A673 (cell line): ENCODE results near the gene TMEM196. TPM values are rescaled to one million over a fixed set of nuclear protein-coding genes. Genes with fewer than 3 reads are reported as not detected.

Source experiments
- BruUV-seq: library from RNA; stranded (reverse); fragments of 400-500 nt; replicated peaks from 2 replicates; lab custom pipeline; 2021; lab: Mats Ljungman, UMichigan
- CTCF ChIA-PET: fragments of 300-600 bp; sonication (Branson Sonifier 250); formaldehyde crosslinking; loops from one replicate; lab custom pipeline; 2022; ENCODE audit warnings: antibody characterized with exemption; lab: Charles Lee
- POLR2A ChIA-PET: fragments of 300-600 bp; sonication (Branson Sonifier 250); formaldehyde crosslinking; loops from one replicate; lab custom pipeline; 2022; ENCODE audit warnings: antibody characterized with exemption; ENCODE audit not compliant: low non-redundant PET; lab: Charles Lee
- DNase-seq: peaks from one replicate; pipeline ENCODE4 v3.0.0-alpha.2; 2015; ENCODE audit warnings: low spot score
- H3K27ac ChIP-seq: fragments of 200-600 bp; sonication (generic); 2 replicates; pipeline ENCODE4 v1.5.1; 2016; ENCODE audit warnings: mixed run types, low read depth, mild to moderate bottlenecking, mixed read lengths, antibody characterized with exemption, low read length; ENCODE audit not compliant: poor library complexity, severe bottlenecking
- H3K27me3 ChIP-seq: fragments of 200-600 bp; sonication (generic); replicated peaks from 2 replicates; pipeline ENCODE4 v1.6.1; 2017; ENCODE audit warnings: mixed run types, low read depth, mild to moderate bottlenecking, mixed read lengths, antibody characterized with exemption, low read length; ENCODE audit not compliant: insufficient read depth, poor library complexity
- H3K36me3 ChIP-seq: fragments of 200-600 bp; sonication (generic); 2 replicates; pipeline ENCODE4 v1.6.1; 2016; ENCODE audit warnings: mixed run types, mild to moderate bottlenecking, mixed read lengths, antibody characterized with exemption, low read length; ENCODE audit not compliant: insufficient read depth, poor library complexity, severe bottlenecking
- H3K4me1 ChIP-seq: fragments of 200-600 bp; sonication (generic); 2 replicates; pipeline ENCODE4 v1.6.1; 2017; ENCODE audit warnings: mixed run types, mild to moderate bottlenecking, mixed read lengths, antibody characterized with exemption, low read length; ENCODE audit not compliant: insufficient read depth, poor library complexity, severe bottlenecking
- H3K4me3 ChIP-seq: fragments of 200-600 bp; sonication (generic); 2 replicates; pipeline ENCODE4 v1.5.1; 2016; ENCODE audit warnings: low read depth, mixed run types, mild to moderate bottlenecking, mixed read lengths, low read length; ENCODE audit not compliant: poor library complexity, severe bottlenecking
- H3K9me3 ChIP-seq: fragments of 200-600 bp; sonication (generic); 2 replicates; pipeline ENCODE4 v1.6.1; 2016; ENCODE audit warnings: mixed run types, low read depth, mild to moderate bottlenecking, mixed read lengths, antibody characterized with exemption, low read length; ENCODE audit not compliant: poor library complexity, severe bottlenecking
- EZH2 ChIP-seq: fragments of 200-600 bp; sonication (generic); IDR thresholded peaks from 2 replicates; pipeline ENCODE4 v1.6.1; 2017; ENCODE audit warnings: borderline replicate concordance, low read depth, mild to moderate bottlenecking, mixed read lengths, antibody characterized with exemption, low read length; ENCODE audit not compliant: poor library complexity, severe bottlenecking
- intact Hi-C: fragments of 100-400 bp; cut with micrococcal nuclease; formaldehyde crosslinking; loops from one replicate; pipeline ENCODE4 v1.10.0; 2022; ENCODE audit not compliant: unreplicated experiment
- total RNA-seq: library from RNA; stranded (reverse); gene quantifications from 2 replicates; pipeline ENCODE4 v1.2.3, GENCODE V29; 2021
- TF ChIP-seq, protein P1 (sequence below): fragments of 300-800, 200-600 bp; sonication (generic); conservative IDR thresholded peaks from 2 replicates; pipeline ENCODE4 v1.5.1; 2017; ENCODE audit warnings: low read depth, mild to moderate bottlenecking, antibody characterized with exemption, low read length, moderate library complexity, mixed read lengths

TMEM196 gene
- total RNA-seq, 1 experiment from 2014 or later: not detected

- TF ChIP-seq, protein P1, sequence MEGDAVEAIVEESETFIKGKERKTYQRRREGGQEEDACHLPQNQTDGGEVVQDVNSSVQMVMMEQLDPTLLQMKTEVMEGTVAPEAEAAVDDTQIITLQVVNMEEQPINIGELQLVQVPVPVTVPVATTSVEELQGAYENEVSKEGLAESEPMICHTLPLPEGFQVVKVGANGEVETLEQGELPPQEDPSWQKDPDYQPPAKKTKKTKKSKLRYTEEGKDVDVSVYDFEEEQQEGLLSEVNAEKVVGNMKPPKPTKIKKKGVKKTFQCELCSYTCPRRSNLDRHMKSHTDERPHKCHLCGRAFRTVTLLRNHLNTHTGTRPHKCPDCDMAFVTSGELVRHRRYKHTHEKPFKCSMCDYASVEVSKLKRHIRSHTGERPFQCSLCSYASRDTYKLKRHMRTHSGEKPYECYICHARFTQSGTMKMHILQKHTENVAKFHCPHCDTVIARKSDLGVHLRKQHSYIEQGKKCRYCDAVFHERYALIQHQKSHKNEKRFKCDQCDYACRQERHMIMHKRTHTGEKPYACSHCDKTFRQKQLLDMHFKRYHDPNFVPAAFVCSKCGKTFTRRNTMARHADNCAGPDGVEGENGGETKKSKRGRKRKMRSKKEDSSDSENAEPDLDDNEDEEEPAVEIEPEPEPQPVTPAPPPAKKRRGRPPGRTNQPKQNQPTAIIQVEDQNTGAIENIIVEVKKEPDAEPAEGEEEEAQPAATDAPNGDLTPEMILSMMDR: no peak
- no peak for TF ChIP-seq EZH2
- ChIA-PET POLR2A (no interaction called here), CTCF (no interaction called here)
- intact Hi-C loops: no loop called here
- BruUV-seq: no TSS peak
- no peaks in the 10 kb centered on the region for H3K36me3 ChIP-seq
- H3K27me3 ChIP-seq: peaks cover 22% of the 10 kb centered on the region
- no peak overlapping the region for H3K27ac ChIP-seq
- DNase-seq: no peak
- H3K4me1 ChIP-seq: no peaks in the 10 kb centered on the region
- H3K4me3 ChIP-seq: no peak overlapping the region
- H3K9me3 ChIP-seq: no peaks in the 10 kb centered on the region
Measured at GRCh38 chr7:19814776-19815175, 41.4 kb upstream of the TMEM196 start.

- H3K27ac ChIP-seq: no peak overlapping the region
- H3K4me1 ChIP-seq: no peaks in the 10 kb centered on the region
- no peak overlapping the region for H3K4me3 ChIP-seq
- POLR2A ChIA-PET: no interaction called here
- BruUV-seq: no TSS peak
- no peak for TF ChIP-seq EZH2
- TF ChIP-seq, protein P1: no peak
- no peaks in the 10 kb centered on the region for H3K9me3 ChIP-seq
- DNase-seq: no peak
- peaks cover 29% of the 10 kb centered on the region for H3K27me3 ChIP-seq
- intact Hi-C loops: no loop called here
- no peaks in the 10 kb centered on the region for H3K36me3 ChIP-seq
- CTCF ChIA-PET: no interaction called here
Measured at GRCh38 chr7:19811386-19811785, 38.0 kb upstream of the TMEM196 start.

- no TSS peak for BruUV-seq
- CTCF ChIA-PET: no interaction called here
- H3K4me3 ChIP-seq: no peak overlapping the region
- intact Hi-C loops: no loop called here
- H3K36me3 ChIP-seq: no peaks in the 10 kb centered on the region
- POLR2A ChIA-PET: no interaction called here
- no peaks in the 10 kb centered on the region for H3K9me3 ChIP-seq
- H3K27me3 ChIP-seq: peaks cover 24% of the 10 kb centered on the region
- H3K4me1 ChIP-seq: no peaks in the 10 kb centered on the region
- no peak for DNase-seq
- TF ChIP-seq, protein P1: no peak
- no peak for TF ChIP-seq EZH2
- H3K27ac ChIP-seq: no peak overlapping the region
Measured at GRCh38 chr7:19798986-19799385, 25.6 kb upstream of the TMEM196 start.
